GM12864 (cell line): ENCODE results near the gene NR6A1.

Source experiments
- DNase-seq: peaks from one replicate; pipeline ENCODE4 v3.0.0-alpha.2; 2011; ENCODE audit warnings: low read depth
- H3K4me3 ChIP-seq: 2 replicates; pipeline ENCODE4 v1.5.1; 2011; ENCODE audit warnings: mild to moderate bottlenecking, low read depth, low read length, control low read depth
- TF ChIP-seq, protein P1 (sequence below): IDR thresholded peaks from 2 replicates; pipeline ENCODE4 v1.5.1; 2011; ENCODE audit warnings: low read depth, mild to moderate bottlenecking, moderate library complexity, low read length, control low read depth, inconsistent platforms; ENCODE audit errors: missing control alignments

NR6A1 gene

DNA sequence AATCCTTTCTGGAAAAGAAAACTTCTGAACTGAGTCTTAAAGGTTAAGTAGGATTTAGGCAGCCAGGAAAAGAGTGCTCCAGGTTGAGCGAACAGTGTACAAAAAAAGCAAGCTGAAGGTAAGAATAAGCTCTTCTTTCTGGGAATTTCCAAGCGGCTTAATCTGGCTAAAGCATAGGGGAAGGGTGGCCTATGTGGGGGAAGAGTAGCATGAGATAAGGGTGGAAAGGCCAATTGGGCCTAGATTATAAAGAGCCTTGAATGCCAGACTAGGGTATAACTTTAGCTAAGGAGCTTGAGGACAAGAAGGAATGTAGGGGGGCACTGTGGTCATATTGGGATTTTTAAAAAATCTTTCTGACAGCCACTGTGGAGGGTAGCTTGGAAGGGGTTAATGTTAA, 226.6 kb downstream of the NR6A1 start:
- H3K4me3 ChIP-seq, result no peak overlapping the region
- DNase-seq, result no peak
- TF ChIP-seq, protein P1, sequence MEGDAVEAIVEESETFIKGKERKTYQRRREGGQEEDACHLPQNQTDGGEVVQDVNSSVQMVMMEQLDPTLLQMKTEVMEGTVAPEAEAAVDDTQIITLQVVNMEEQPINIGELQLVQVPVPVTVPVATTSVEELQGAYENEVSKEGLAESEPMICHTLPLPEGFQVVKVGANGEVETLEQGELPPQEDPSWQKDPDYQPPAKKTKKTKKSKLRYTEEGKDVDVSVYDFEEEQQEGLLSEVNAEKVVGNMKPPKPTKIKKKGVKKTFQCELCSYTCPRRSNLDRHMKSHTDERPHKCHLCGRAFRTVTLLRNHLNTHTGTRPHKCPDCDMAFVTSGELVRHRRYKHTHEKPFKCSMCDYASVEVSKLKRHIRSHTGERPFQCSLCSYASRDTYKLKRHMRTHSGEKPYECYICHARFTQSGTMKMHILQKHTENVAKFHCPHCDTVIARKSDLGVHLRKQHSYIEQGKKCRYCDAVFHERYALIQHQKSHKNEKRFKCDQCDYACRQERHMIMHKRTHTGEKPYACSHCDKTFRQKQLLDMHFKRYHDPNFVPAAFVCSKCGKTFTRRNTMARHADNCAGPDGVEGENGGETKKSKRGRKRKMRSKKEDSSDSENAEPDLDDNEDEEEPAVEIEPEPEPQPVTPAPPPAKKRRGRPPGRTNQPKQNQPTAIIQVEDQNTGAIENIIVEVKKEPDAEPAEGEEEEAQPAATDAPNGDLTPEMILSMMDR, result no peak

DNA sequence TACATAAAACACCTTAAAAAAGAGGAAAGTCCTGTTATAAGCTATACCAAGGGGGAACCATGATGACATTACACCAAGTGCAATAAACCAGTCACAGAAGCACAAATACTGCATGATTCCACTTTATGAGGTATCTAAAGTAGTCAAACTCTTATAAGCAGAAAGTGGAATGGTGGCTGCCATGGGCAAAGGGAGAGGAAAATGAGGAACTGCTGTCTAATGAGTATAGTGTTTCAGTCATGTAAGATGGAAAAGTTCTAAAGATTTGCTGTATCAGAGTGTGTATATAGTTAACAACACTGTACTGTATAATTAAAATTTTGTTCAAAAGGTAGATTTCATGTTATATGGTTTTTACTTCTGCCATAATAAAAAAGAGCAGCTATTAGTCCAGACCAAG, 229.3 kb downstream of the NR6A1 start:
- TF ChIP-seq, protein P1, result no peak
- DNase-seq, result no peak
- H3K4me3 ChIP-seq, result no peak overlapping the region

DNA sequence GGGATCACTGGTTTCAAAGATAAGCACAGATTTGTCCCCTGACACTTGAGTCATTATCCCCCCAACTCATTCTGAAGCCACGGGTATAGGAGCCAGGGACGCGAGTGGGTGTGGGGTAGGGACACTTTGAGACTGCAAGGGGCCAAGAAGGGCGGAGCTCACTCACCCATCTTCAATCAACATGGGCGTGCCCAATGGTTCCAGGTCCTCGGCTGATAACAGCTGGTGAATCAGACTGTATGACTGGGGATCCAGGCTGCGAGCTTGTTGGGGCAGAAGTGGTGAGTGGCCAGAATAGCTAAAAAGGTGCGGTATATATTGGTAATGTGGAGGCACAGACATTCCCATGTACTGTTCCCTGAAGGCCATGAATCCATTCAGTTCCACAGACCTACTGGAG, 233.2 kb downstream of the NR6A1 start:
- DNase-seq, result no peak
- no peak overlapping the region for H3K4me3 ChIP-seq
- TF ChIP-seq, protein P1, result no peak

DNA sequence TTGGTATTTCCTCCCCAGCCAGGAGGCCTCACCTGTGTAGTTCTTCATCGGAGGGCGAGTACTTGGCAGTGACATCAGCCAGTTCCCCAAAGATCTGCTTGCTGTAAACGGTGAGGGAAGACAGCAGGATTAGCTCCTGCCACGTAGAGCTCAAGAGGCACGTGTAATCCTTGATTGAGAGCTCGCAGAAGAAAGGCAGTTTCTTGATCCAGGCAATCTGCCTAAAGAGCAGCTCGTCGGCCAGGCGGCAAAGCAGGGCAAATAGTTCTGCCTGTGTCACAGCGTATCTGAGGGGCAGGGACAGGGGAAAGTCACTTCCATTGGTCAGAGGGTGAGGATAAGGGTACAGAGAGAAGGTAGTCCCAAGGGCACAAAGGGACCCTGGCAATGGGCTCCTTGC, 235.3 kb downstream of the NR6A1 start:
- H3K4me3 ChIP-seq, result no peak overlapping the region
- no peak for DNase-seq
- TF ChIP-seq, protein P1, result no peak

DNA sequence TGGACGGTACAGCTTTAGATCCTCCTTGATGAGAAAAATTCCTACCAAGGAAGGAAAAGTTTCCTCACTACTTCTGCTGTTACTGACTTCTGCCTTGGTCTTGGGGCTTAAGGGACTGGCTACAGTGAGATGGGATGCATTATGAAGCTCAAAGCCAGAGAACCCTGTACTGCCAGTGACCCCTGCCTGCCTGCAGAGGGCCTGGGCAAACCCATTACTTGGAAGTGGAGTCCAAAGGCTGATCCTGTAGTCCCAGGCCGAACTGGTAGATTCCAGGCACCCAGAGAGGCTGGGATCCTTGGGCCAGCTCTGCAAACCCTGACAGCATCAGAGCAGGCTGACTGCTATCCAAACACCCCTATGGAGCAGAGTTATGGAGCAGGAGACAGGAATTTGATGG, 238.2 kb downstream of the NR6A1 start:
- DNase-seq, result no peak
- no peak overlapping the region for H3K4me3 ChIP-seq
- TF ChIP-seq, protein P1, result no peak

DNA sequence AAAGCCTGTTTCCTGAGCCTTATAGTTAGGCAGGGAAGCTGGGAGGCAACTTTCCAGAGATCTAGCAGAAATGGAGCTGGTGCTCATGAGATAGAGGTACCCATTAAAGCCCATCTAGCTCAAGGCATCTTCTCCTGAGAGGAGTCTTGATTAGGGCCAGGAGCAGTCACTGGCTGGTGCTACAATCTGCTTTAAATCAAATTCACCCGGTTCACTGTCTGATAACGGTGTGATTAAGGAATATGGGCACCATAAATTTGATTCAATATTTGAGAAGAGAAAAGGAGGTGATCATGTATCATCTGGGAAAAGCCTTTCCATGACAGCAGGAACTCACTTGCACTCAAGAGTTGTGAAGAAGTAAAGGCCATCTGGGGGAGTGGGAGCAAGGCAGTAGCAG, 240.0 kb downstream of the NR6A1 start:
- DNase-seq, result no peak
- no peak overlapping the region for H3K4me3 ChIP-seq
- TF ChIP-seq, protein P1, result no peak

DNA sequence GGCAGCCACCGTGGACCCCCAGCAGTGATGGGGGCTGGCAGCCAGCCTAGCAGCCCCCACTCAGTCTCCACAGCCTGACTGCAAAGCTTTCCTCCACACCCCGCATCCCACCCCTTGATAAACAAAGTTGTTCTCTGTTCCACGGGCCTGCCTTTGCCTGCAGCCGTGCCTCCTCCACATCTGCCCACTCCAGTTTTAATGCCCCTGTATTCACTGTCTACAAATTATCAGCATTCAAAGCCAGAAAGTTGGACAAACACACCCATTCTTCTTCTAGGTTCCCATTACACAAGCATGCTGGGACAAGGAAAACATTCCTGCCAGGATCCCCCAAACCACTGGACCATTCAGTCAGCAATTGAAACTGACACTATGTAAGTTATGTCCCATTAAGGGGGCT, 240.9 kb downstream of the NR6A1 start:
- TF ChIP-seq, protein P1, result no peak
- DNase-seq, result no peak
- H3K4me3 ChIP-seq, result no peak overlapping the region
